DMS79 treated with DMSO at 0.1 percent for 48 hours (cell line): ENCODE measurements around the gene ASCC3.

ENCODE experiments used
- DNase-seq: peaks from one replicate; lab custom pipeline; 2025; lab: John Stamatoyannopoulos, UW

Gene ASCC3

GRCh38 chr6:100575921-100576320 is 305.2 kb downstream of the ASCC3 start:
- DNase-seq = no peak

DNA sequence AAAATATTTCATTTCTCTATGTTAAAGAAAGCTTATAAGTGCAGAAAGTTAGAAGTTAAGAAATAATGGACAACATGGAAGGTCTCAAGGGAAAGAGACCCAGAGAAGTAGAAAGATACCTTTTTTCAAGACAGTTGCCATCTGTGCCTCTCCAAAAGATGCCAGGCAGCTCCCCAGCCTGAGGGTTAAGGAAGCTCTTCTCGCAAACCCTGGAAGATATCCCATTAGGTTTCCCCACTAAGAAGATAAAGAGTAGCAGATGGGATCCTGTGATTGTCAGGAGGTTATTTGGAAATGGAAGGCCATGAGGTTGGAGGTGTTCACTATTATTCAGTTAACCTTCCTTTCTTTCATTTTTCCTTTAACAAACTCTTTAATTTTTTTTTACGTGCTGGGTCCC is 306.3 kb downstream of the ASCC3 start:
- no peak for DNase-seq

- no peak for DNase-seq
Observed at GRCh38 chr6:100573166-100573565, 308.0 kb downstream of the ASCC3 start.

- DNase-seq = no peak
Observed at GRCh38 chr6:100568255-100568654, 312.9 kb downstream of the ASCC3 start.

GRCh38 chr6:100566563-100566962 is 314.6 kb downstream of the ASCC3 start:
- DNase-seq = no peak

GRCh38 chr6:100565439-100566104 is 315.6 kb downstream of the ASCC3 start:
- DNase-seq = no peak

GRCh38 chr6:100559859-100560258 is 321.3 kb downstream of the ASCC3 start:
- DNase-seq = no peak

GRCh38 chr6:100554228-100554627 is 326.9 kb downstream of the ASCC3 start:
- DNase-seq = peak; percentile 9

DNA sequence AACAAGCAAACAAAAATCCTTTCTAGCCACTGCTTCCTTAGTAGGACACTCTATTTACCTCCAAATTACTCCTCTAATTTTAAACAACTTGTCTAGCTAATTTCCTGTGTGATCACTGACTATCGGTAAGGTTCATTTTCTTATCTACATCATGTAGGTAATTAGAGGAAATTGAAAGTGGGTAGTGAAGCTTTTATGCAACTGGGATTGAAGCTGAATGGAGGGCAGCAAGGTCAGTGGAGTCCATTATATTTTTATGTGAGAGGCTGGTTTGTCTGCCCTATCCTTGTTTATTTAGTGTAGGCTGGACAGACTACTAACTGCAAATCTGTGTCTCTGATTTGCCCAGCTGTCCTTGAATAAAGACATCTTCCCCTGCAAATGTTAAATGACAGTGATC is 327.9 kb downstream of the ASCC3 start:
- no peak for DNase-seq

- no peak for DNase-seq
Observed at GRCh38 chr6:100549406-100550167, 331.5 kb downstream of the ASCC3 start.

DNA sequence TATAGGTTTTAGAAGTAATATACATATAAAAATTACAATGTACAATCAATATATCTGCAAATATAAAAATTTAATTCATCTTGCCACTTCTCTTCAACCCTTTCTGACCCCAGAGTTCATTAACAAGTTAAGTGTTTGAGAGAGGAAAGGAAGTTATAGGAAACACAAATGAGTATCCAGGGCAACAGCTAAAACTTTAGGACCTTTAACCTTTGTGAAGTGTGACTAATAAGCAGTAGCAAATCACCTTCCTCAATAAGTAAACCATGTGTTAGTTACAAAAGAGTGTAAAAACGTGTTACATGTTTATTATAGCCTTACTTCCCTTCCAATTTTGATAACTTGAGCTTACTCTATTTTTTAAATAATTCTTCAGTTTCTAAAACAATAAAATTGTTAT is 343.0 kb downstream of the ASCC3 start:
- no peak for DNase-seq

DNA sequence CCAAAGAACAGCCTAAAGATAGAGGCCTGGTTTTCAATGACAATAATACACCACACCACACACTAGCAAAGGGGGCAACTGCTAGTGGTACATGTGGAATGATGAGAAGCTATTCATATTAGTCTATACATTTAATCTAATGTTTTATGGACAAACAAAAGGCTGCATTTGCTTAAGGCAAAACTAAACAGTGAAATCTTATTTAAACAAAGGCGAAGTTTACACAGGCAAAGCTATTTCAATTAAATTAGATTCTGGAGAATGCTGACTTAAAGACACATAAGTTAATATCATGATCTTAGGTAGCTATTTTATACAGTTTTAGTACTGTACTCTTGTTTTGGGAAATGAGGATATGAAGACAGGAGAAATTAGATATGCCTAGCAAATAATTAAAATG is 362.5 kb downstream of the ASCC3 start:
- no peak for DNase-seq

DNA sequence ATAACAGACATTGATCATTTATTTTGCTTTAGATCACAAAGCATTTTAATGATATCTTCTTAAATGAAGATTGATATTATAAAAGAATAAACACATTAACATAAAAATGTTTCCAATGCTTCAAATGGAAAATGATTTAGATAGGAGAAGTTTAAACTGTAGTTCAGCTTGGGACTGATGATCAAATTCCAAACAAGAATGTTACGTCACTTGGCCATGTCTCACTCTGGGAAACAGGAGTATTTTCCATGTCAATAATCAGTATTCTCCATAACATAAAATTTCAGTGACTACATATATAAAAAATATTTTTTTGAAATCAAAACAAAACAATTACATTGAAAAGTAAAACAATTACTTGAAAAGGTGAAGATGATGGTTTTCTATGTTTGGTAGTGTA is 363.5 kb downstream of the ASCC3 start:
- DNase-seq = no peak

DNA sequence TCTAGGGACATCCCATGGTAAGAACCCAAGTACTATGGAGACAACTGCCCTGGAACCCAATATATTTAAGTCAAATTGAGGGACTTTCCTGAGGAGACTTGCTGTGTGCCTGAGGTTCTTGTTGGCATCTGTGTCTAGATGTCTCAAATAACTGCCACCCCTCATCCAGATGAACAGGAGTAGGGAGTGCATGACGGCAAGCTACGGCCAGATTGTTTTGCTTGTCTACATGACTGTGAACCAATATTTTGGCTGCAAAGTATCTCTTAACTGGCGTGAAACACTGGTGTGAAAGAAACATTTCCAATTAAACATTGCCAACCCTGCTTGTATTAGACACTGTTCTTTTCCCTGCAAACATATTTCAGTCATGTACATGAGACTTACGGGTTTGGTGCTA is 364.0 kb downstream of the ASCC3 start:
- DNase-seq = no peak

- DNase-seq = no peak
Observed at GRCh38 chr6:100514660-100515059, 366.5 kb downstream of the ASCC3 start.

DNA sequence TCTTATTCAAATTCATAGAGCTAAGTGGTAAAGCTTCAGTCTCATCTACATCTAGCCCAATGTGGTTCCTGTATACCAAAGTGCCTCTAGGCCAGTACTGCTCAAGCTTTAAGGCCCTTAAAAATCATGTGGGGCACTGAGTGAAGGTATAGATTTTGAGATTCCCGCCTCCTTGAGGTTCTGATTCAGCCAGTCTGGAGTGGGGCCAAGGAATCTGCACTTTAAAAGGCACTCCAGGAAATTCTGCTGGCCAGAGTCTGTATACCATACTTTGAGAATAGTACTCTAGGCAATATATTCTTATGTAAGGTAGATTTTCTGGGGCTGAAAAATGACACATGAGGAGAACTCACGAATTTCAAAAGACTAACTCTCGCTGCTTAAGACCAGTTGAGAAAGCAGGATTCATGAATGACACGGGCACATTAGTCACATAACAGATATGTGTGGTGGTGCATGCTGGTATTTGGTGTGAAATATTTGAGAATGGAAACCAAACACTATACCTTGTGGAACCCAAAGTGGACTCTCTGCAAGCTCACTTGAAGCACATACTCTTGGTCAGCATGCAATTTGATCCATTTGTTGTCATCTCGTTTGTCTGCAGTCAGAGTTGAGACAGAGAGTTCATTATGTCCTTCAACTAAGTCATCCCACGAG is 368.8 kb downstream of the ASCC3 start:
- DNase-seq = no peak

DNA sequence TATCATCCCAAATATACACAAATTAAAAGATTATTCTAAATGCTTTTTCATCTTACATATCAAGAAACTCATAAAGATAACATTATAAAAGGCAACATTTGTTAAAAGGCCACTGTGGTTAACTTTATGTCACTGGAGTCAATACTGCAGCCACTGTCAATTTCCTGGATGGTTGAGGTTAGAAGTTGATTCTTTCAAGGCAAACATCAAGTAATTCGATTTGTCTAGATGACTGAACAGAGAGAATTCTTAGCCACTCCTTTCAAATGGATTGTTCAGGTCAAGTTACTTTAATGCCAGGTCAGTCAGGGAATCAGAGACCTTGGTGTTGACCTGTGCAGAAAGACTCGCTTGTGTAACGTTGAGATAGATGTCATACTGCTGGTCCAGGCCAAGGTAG is 372.0 kb downstream of the ASCC3 start:
- DNase-seq = no peak

GRCh38 chr6:100506651-100507050 is 374.5 kb downstream of the ASCC3 start:
- DNase-seq = no peak

DNA sequence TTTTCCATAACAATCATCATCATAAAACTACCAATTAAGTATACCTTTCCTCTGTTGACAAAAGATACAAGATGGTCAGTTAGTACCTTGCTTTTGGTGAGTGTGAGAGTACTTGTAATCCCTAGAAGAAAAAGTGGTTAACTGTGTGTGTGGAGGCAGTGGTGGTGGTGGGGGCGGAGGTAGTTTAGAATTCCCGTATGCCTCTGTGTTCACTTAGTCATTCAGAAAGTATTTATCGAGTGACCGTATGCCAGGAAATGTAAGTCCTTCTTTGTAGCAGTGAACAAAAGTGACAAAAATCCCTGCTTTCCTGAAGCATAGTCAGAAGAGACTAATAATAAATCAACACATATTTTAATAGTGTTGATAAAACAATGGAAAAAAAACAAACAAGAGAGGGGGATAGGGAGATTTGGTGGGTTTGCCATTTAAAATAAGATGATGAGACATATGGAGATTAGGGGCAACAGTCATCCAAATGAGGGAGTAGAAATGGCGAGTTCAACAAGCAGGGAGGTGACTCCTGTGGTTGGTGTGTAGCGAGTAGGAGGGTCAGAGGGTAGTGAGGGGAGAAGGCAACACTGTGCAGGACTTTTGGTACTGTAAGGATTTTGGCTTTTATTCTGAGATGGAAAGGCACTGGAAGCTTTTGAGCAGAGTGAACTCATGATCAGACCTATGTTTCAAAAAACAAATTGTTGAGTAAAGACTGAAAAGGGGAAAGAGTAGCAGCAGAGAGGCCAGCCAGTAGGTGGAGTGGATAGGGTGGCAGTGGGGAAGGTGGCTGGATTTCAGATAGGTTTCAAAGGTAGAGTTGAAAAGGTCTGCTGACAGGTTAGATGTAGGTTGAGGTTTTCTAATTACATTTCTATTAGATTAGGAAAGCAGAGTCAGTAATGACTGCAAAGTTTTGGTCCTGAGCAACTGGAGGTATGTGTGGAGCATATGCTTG is 376.1 kb downstream of the ASCC3 start:
- DNase-seq = no peak

GRCh38 chr6:100503043-100503705 is 378.0 kb downstream of the ASCC3 start:
- no peak for DNase-seq

DNA sequence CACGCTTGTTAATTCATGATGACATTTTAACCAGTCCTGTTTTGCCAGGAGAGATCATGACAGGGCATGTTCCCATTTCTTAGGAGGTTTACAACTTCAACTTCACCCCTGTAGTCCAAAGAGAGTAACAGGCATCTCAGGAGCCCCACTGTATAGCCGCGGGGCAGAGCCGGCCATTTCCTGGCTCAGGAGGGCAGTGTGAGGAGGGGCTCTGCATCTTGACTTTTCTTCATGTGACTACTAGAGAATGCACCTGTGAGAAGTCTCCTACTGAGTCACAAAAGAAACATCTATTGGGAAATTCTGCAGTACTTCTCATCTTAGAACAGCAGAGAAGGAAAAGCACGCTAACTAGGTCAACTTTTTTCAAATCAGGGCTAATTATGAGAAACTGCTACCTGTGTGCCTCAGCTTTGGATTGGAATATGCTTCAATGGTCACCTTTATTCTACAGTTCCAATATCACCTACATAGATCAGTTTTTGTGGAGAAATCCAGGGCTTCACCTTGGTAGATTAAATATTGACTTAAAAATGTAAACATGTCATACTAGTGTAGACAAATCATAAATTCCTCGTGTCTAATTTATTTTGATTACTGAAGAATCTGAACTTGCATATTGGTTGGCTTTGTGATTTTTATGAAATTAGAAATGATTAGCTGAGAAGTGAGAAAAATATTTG is 387.8 kb downstream of the ASCC3 start:
- no peak for DNase-seq
